CD14-positive monocyte (primary cell): ENCODE results near the gene C18orf63. TPM values are rescaled to one million over a fixed set of nuclear protein-coding genes. Genes with fewer than 3 reads are reported as not detected.

Source experiments
- DNase-seq, 3 donors: peaks; one replicate each; pipeline ENCODE4 v3.0.0-alpha.2; 2011 to 2022
- H2AFZ ChIP-seq: 2 replicates; pipeline ENCODE4 v1.6.0; 2012; ENCODE audit warnings: mild to moderate bottlenecking, low read depth, low read length, inconsistent platforms; ENCODE audit not compliant: insufficient read depth, poor library complexity, severe bottlenecking
- H3K27ac ChIP-seq, 2 donors: 1 replicate in 1 of 2; 2 replicates in 1 of 2; pipeline ENCODE4 v1.5.1; 2012 to 2013; ENCODE audit warnings: low read length in 2 of 2, control low read depth in 1 of 2, inconsistent platforms in 1 of 2, low read depth in 1 of 2, mild to moderate bottlenecking in 1 of 2
- H3K27me3 ChIP-seq, 2 donors: one replicate each; pipeline versions ENCODE4 v1.6.0 to v1.6.1; 2011 to 2013; ENCODE audit warnings: low read length in 2 of 2; ENCODE audit not compliant: control insufficient read depth in 2 of 2, insufficient read depth in 2 of 2
- H3K36me3 ChIP-seq, 2 donors: replicated peaks in 1 of 2; 1 replicate in 1 of 2; 2 replicates in 1 of 2; pipeline versions ENCODE4 v1.5.1 to v1.6.1; 2012 to 2013; ENCODE audit warnings: low read length in 2 of 2, control low read depth in 1 of 2, inconsistent platforms in 1 of 2, mild to moderate bottlenecking in 1 of 2; ENCODE audit not compliant: insufficient read depth in 2 of 2, control insufficient read depth in 1 of 2
- H3K4me1 ChIP-seq, 2 donors: 1 replicate in 1 of 2; 2 replicates in 1 of 2; pipeline versions ENCODE4 v1.5.1 to v1.6.1; 2012 to 2013; ENCODE audit warnings: low read length in 2 of 2, control low read depth in 1 of 2, inconsistent platforms in 1 of 2, mild to moderate bottlenecking in 1 of 2, moderate library complexity in 1 of 2; ENCODE audit not compliant: insufficient read depth in 2 of 2, control insufficient read depth in 1 of 2
- H3K4me2 ChIP-seq: replicated peaks from 2 replicates; pipeline ENCODE3; 2012; ENCODE audit warnings: low read length, moderate library complexity, mild to moderate bottlenecking; ENCODE audit not compliant: poor library complexity, severe bottlenecking; ENCODE audit errors: extremely low read depth
- H3K4me3 ChIP-seq, 3 experiments: fragments of 200-600 bp in 1 of 3; sonication (generic) in 1 of 3; replicated peaks in 1 of 3; 1 replicate in 2 of 3; 2 replicates in 1 of 3; pipeline ENCODE4 v1.5.1; 2011 to 2013; ENCODE audit warnings: low read length in 3 of 3, mild to moderate bottlenecking in 3 of 3, control low read depth in 2 of 3, low read depth in 2 of 3, inconsistent platforms in 1 of 3, moderate library complexity in 1 of 3
- H3K79me2 ChIP-seq: 2 replicates; pipeline ENCODE4 v1.6.0; 2012; ENCODE audit warnings: mild to moderate bottlenecking, control low read depth, inconsistent platforms, low read length, moderate library complexity; ENCODE audit not compliant: insufficient read depth
- H3K9ac ChIP-seq: 2 replicates; pipeline ENCODE4 v1.6.0; 2017; ENCODE audit warnings: low read length, mild to moderate bottlenecking; ENCODE audit not compliant: insufficient read depth, poor library complexity, severe bottlenecking
- H3K9me3 ChIP-seq, 2 donors: replicated peaks in 1 of 2; 1 replicate in 1 of 2; 2 replicates in 1 of 2; pipeline versions ENCODE4 v1.5.1 to v1.6.1; 2012 to 2013; ENCODE audit warnings: low read length in 2 of 2, control low read depth in 1 of 2; ENCODE audit not compliant: control insufficient read depth in 1 of 2, insufficient read depth in 1 of 2
- H4K20me1 ChIP-seq: 2 replicates; pipeline ENCODE4 v1.6.0; 2012; ENCODE audit warnings: mild to moderate bottlenecking, low read length, control low read depth, moderate library complexity; ENCODE audit not compliant: insufficient read depth
- H3K27ac Mint-ChIP-seq, 7 donors: one replicate each; pipeline ENCODE4 v1.8.0; 2020; ENCODE audit warnings: mild to moderate bottlenecking in 7 of 7, mixed read lengths in 7 of 7, moderate library complexity in 6 of 7, inconsistent platforms in 2 of 7
- H3K27me3 Mint-ChIP-seq, 3 donors: one replicate each; pipeline ENCODE4 v1.8.0; 2021 to 2022; ENCODE audit warnings: low read depth in 3 of 3, mild to moderate bottlenecking in 3 of 3, mixed read lengths in 3 of 3, moderate library complexity in 3 of 3, inconsistent platforms in 1 of 3
- H3K36me3 Mint-ChIP-seq, 2 donors: one replicate each; pipeline ENCODE4 v1.8.0; 2020; ENCODE audit warnings: mixed read lengths in 2 of 2, inconsistent platforms in 1 of 2, mild to moderate bottlenecking in 1 of 2
- H3K4me1 Mint-ChIP-seq: one replicate; pipeline ENCODE4 v1.8.0; 2020; ENCODE audit warnings: mild to moderate bottlenecking, mixed read lengths
- H3K4me3 Mint-ChIP-seq, 2 donors: one replicate each; pipeline ENCODE4 v1.8.0; 2020; ENCODE audit warnings: mild to moderate bottlenecking in 2 of 2, mixed read lengths in 2 of 2, moderate library complexity in 1 of 2
- H3K9me3 Mint-ChIP-seq, 7 donors: one replicate each; pipeline ENCODE4 v1.8.0; 2020 to 2022; ENCODE audit warnings: mixed read lengths in 7 of 7, mild to moderate bottlenecking in 6 of 7, moderate library complexity in 6 of 7, inconsistent platforms in 2 of 7
- WGBS: methylation state at CpG from one replicate; pipeline ENCODE4 v1.1.5; 2013; ENCODE audit warnings: missing lambda C conversion rate; ENCODE audit not compliant: insufficient coverage; 5-methylcytosine and 5-hydroxymethylcytosine counted together
- intact Hi-C, 2 donors: fragments of 100-400 bp; cut with micrococcal nuclease; formaldehyde crosslinking; loops; one replicate each; pipeline versions ENCODE4 v1.15.0 to v1.15.1; 2023
- polyA plus RNA-seq, 3 donors: library from polyadenylated mRNA; depleted of rRNA in 1 of 3; unstranded in 2 of 3; stranded (reverse) in 1 of 3; fragments of 300-500 nt in 2 of 3; fragments of >200 nt in 1 of 3; fragmentation: Illumina TruSeq in 2 of 3; gene quantifications; 1 replicate in 2 of 3; 2 replicates in 1 of 3; pipeline ENCODE4 v1.2.3, GENCODE V29; 2012 to 2021
- TF ChIP-seq, protein P1 (sequence below): fragments of 200-600 bp; IDR thresholded peaks from one replicate; pipeline ENCODE4 v1.8.0; 2022; ENCODE audit warnings: antibody characterized with exemption, mild to moderate bottlenecking

The C18orf63 gene
- polyA plus RNA-seq, 3 donors: not detected

GRCh38 chr18:74373428-74373827 is 57.8 kb downstream of the C18orf63 start:
- Mint-ChIP-seq H3K36me3 (no peaks in the 10 kb centered on the region), H3K4me3 (no peak overlapping the region), H3K4me1 (peaks cover 12% of the 10 kb centered on the region), H3K27ac (no peak overlapping the region), H3K9me3 (no peaks in the 10 kb centered on the region), H3K27me3 (peaks cover 1 to 9% (median 3%) of the 10 kb centered on the region in 3 donors)
- Histone ChIP-seq H3K9me3 (no peaks in the 10 kb centered on the region), H3K9ac (no peak overlapping the region), H3K4me3 (no peak overlapping the region), H3K4me1 (peaks cover 9 to 10% of the 10 kb centered on the region in 2 donors), H3K36me3 (no peaks in the 10 kb centered on the region), H3K79me2 (no peaks in the 10 kb centered on the region), H3K4me2 (no peak overlapping the region), H2AFZ (no peak overlapping the region), H3K27ac (no peak overlapping the region), H4K20me1 (no peaks in the 10 kb centered on the region), H3K27me3 (peaks cover 0 to 4% of the 10 kb centered on the region in 2 donors)
- DNase-seq: no peak
- TF ChIP-seq, protein P1, sequence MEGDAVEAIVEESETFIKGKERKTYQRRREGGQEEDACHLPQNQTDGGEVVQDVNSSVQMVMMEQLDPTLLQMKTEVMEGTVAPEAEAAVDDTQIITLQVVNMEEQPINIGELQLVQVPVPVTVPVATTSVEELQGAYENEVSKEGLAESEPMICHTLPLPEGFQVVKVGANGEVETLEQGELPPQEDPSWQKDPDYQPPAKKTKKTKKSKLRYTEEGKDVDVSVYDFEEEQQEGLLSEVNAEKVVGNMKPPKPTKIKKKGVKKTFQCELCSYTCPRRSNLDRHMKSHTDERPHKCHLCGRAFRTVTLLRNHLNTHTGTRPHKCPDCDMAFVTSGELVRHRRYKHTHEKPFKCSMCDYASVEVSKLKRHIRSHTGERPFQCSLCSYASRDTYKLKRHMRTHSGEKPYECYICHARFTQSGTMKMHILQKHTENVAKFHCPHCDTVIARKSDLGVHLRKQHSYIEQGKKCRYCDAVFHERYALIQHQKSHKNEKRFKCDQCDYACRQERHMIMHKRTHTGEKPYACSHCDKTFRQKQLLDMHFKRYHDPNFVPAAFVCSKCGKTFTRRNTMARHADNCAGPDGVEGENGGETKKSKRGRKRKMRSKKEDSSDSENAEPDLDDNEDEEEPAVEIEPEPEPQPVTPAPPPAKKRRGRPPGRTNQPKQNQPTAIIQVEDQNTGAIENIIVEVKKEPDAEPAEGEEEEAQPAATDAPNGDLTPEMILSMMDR: no peak
- no CpG with 5 or more reads among the region's 8 CpGs for WGBS
- intact Hi-C loops: no loop called here

DNA sequence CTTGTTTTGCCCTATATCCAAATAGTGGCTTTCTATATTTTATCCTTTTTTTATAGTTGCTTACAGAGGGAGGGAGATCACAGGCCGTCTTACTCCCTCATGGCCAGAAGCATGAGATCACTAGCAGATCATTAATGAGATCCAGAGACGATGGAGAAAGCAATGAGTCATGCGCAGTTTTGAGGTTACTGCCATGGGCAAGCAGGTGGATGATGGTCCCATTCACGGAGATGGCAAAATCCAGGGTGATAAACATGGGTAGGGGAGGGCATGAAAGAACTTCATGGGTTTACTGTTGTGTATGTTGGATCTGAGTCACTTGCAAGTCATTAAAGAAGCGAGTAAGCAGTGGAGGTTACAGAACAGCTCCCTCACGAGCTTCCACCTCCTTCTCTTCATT is 60.4 kb downstream of the C18orf63 start:
- H3K4me2 ChIP-seq: no peak overlapping the region
- no peak overlapping the region for H3K27ac ChIP-seq
- intact Hi-C loops: no loop called here
- H2AFZ ChIP-seq: no peak overlapping the region
- Mint-ChIP-seq H3K4me3 (no peak overlapping the region), H3K36me3 (no peaks in the 10 kb centered on the region), H3K9me3 (peaks cover 0 to under 1% (median 0%) of the 10 kb centered on the region in 7 donors), H3K27me3 (peaks cover 2 to 3% (median 2%) of the 10 kb centered on the region in 3 donors), H3K4me1 (peaks cover 15% of the 10 kb centered on the region), H3K27ac (no peak overlapping the region)
- WGBS: 88% methylated on average over 2 of the region's 6 CpGs
- TF ChIP-seq, protein P1: no peak
- H3K9me3 ChIP-seq: no peaks in the 10 kb centered on the region
- no peak overlapping the region for H3K4me3 ChIP-seq
- DNase-seq: no peak
- no peaks in the 10 kb centered on the region for H3K79me2 ChIP-seq
- H3K27me3 ChIP-seq: no peaks in the 10 kb centered on the region
- H3K9ac ChIP-seq: no peak overlapping the region
- H4K20me1 ChIP-seq: no peaks in the 10 kb centered on the region
- no peaks in the 10 kb centered on the region for H3K36me3 ChIP-seq
- H3K4me1 ChIP-seq: peaks cover 11 to 13% of the 10 kb centered on the region in 2 donors
